ENCODE data around the gene SURF4. TPM values are rescaled to one million over a fixed set of nuclear protein-coding genes. Genes with fewer than 3 reads are reported as not detected.

Gene SURF4
- 100 to 1,000 TPM; 255 to 272 TPM for total RNA-seq

- H3K36me3 Mint-ChIP-seq = peaks cover 23 to 30% of the 10 kb centered on the region in 2 donors
- ATAC-seq (peak; percentile 68 to 81), DNase-seq (ENCODE audit: low spot score in 2 of 2) (peak; percentile 93 to 99)
- no peaks in the 10 kb centered on the region for H3K9me3 Mint-ChIP-seq
- H3K27ac Mint-ChIP-seq = peak within 1 kb of the TSS; percentile 93 to 98
Measured at GRCh38 chr9:133375724-133376654, at the start of gene SURF4, which contains the start of gene STKLD1. Gene SURF4 (minus strand): TSS chr9:133376060. CDS start chr9:133375969, 91 bp downstream. Gene STKLD1 (plus strand): TSS chr9:133376366. CDS start chr9:133376474, 108 bp downstream.

GRCh38 chr9:133425049-133425632 is 49.3 kb upstream of the SURF4 start:
- no peak overlapping the region for H3K27ac Mint-ChIP-seq
- no peak for ATAC-seq

GRCh38 chr9:133424187-133424586 is 48.3 kb upstream of the SURF4 start:
- ATAC-seq (no peak), DNase-seq (ENCODE audit: low spot score in 2 of 2) (no peak)
- Mint-ChIP-seq H3K9me3 (no peaks in the 10 kb centered on the region), H3K27ac (no peak overlapping the region), H3K36me3 (no peaks in the 10 kb centered on the region)

More at GRCh38 chr9:133425049-133425632, 49.3 kb upstream of the SURF4 start:
- Mint-ChIP-seq H3K9me3 (no peaks in the 10 kb centered on the region), H3K36me3 (no peaks in the 10 kb centered on the region)
- no peak for DNase-seq (ENCODE audit: low spot score in 2 of 2)

- H3K9me3 Mint-ChIP-seq = no peaks in the 10 kb centered on the region
- ATAC-seq (no peak), DNase-seq (ENCODE audit: low spot score in 2 of 2) (no peak)
- H3K36me3 Mint-ChIP-seq = peaks cover 3% of the 10 kb centered on the region in 2 donors
- H3K27ac Mint-ChIP-seq = peak overlapping the region in 1 of 2 donors; percentile 2
Measured at GRCh38 chr9:133423216-133423615, 47.4 kb upstream of the SURF4 start.

- Mint-ChIP-seq H3K27ac (peak within 1 kb of the TSS; percentile 40 to 76), H3K36me3 (peaks cover 15 to 17% of the 10 kb centered on the region in 2 donors), H3K9me3 (no peaks in the 10 kb centered on the region)
- ATAC-seq (peak; percentile 35 to 66), DNase-seq (ENCODE audit: low spot score in 2 of 2) (peak; percentile 30 to 62)
Measured at GRCh38 chr9:133421615-133422542, 46.0 kb upstream of the SURF4 start, which contains the start of gene ADAMTS13. Gene ADAMTS13 (plus strand): TSS chr9:133422367. CDS start chr9:133422444, 77 bp downstream.

- DNase-seq (ENCODE audit: low spot score in 2 of 2) = no peak
- Mint-ChIP-seq H3K27ac (no peak overlapping the region), H3K9me3 (no peaks in the 10 kb centered on the region), H3K36me3 (peaks cover 20 to 30% of the 10 kb centered on the region in 2 donors)
- ATAC-seq = no peak
Measured at GRCh38 chr9:133420392-133420827, 44.5 kb upstream of the SURF4 start.

GRCh38 chr9:133419005-133419404 is 43.1 kb upstream of the SURF4 start:
- Mint-ChIP-seq H3K36me3 (peaks cover 20 to 40% of the 10 kb centered on the region in 2 donors), H3K9me3 (no peaks in the 10 kb centered on the region), H3K27ac (peak overlapping the region; percentile 90 to 98)
- ATAC-seq = no peak
- no peak for DNase-seq (ENCODE audit: low spot score in 2 of 2)

- no peaks in the 10 kb centered on the region for H3K9me3 Mint-ChIP-seq
- DNase-seq (ENCODE audit: low spot score in 2 of 2) (peak; percentile 86 to 93), ATAC-seq (peak; percentile 84 to 92)
- peaks cover 20 to 40% of the 10 kb centered on the region in 2 donors for H3K36me3 Mint-ChIP-seq
- H3K27ac Mint-ChIP-seq = peak within 1 kb of the TSS; percentile 97 to 98
Measured at GRCh38 chr9:133417541-133418461, 41.9 kb upstream of the SURF4 start, which contains the start of gene REXO4. Gene REXO4 (minus strand): TSS chr9:133418010. CDS start chr9:133417844, 166 bp downstream.

GRCh38 chr9:133415170-133415569 is 39.3 kb upstream of the SURF4 start:
- Mint-ChIP-seq H3K36me3 (peaks cover 24 to 40% of the 10 kb centered on the region in 2 donors), H3K9me3 (no peaks in the 10 kb centered on the region), H3K27ac (peak overlapping the region; percentile 10 to 98)
- DNase-seq (ENCODE audit: low spot score in 2 of 2) = no peak
- no peak for ATAC-seq

GRCh38 chr9:133408042-133408441 is 32.2 kb upstream of the SURF4 start:
- DNase-seq (ENCODE audit: low spot score in 2 of 2) (no peak), ATAC-seq (no peak)
- H3K27ac Mint-ChIP-seq = no peak overlapping the region
- H3K36me3 Mint-ChIP-seq = peaks cover 5 to 15% of the 10 kb centered on the region in 2 donors
- no peaks in the 10 kb centered on the region for H3K9me3 Mint-ChIP-seq

GRCh38 chr9:133406480-133407307 is 30.8 kb upstream of the SURF4 start:
- no peaks in the 10 kb centered on the region for H3K9me3 Mint-ChIP-seq
- H3K27ac Mint-ChIP-seq = peak overlapping the region in 1 of 2 donors; percentile 77
- peak; percentile 92 to 96 for ATAC-seq
- peaks cover 5 to 15% of the 10 kb centered on the region in 2 donors for H3K36me3 Mint-ChIP-seq
- peak; percentile 84 to 85 for DNase-seq (ENCODE audit: low spot score in 2 of 2)

- Mint-ChIP-seq H3K36me3 (peaks cover 5 to 15% of the 10 kb centered on the region in 2 donors), H3K9me3 (no peaks in the 10 kb centered on the region), H3K27ac (peak overlapping the region in 1 of 2 donors; percentile 77)
- no peak for ATAC-seq
- DNase-seq (ENCODE audit: low spot score in 2 of 2) = no peak
Measured at GRCh38 chr9:133405508-133406438, 29.9 kb upstream of the SURF4 start.

- ATAC-seq = no peak
- no peak for DNase-seq (ENCODE audit: low spot score in 2 of 2)
- no peaks in the 10 kb centered on the region for H3K9me3 Mint-ChIP-seq
- H3K27ac Mint-ChIP-seq = peak overlapping the region; percentile 44 to 77
- peaks cover 5 to 11% of the 10 kb centered on the region in 2 donors for H3K36me3 Mint-ChIP-seq
Measured at GRCh38 chr9:133404454-133405002, 28.7 kb upstream of the SURF4 start.
